Neural cell (in vitro differentiated cells): ENCODE results near the gene OSBP2.

Experiments
- EZH2 ChIP-seq: fragments of 200-600, 300-800 bp; shearing (Covaris generic), sonication (generic); IDR thresholded peaks from 2 replicates; pipeline ENCODE4 v1.6.1; 2014; ENCODE audit warnings: antibody characterized with exemption, low read length, borderline replicate concordance, mild to moderate bottlenecking; ENCODE audit not compliant: insufficient read depth, poor library complexity, severe bottlenecking
- SMC3 ChIP-seq: fragments of 450-650 bp; conservative IDR thresholded peaks from 2 replicates; pipeline ENCODE4 v1.6.1; 2014; ENCODE audit warnings: antibody characterized with exemption, mild to moderate bottlenecking, moderate library complexity; ENCODE audit not compliant: poor library complexity
- TAF1 ChIP-seq: IDR thresholded peaks from 2 replicates; pipeline ENCODE4 v1.6.1; 2012; ENCODE audit warnings: low read depth
- TF ChIP-seq, protein P1 (sequence below): fragments of 450-650 bp; IDR thresholded peaks from 2 replicates; pipeline ENCODE4 v1.5.1; 2014; ENCODE audit warnings: antibody characterized with exemption, mild to moderate bottlenecking, moderate library complexity; ENCODE audit not compliant: poor library complexity, severe bottlenecking

DNA sequence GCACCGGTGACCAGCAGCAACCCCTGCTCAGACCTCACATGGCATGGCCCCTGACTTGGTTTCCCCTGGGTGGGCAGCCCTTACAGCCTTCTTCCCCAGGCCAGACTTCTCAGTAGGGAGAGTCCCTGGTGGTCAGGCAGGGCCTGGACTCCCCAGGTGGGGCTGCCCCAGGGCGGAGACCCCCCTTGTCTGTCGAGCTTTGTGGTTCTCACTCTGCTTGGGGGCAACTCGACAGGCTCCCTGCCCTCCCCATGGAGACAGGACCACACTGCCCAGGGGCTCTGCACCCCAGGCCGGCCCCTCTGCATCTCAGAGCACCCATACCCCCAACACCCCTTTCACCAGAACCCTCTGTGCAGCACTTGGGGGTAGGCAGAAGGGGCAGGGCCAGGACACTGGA is 186.2 kb downstream of the OSBP2 start:
- TF ChIP-seq, protein P1, sequence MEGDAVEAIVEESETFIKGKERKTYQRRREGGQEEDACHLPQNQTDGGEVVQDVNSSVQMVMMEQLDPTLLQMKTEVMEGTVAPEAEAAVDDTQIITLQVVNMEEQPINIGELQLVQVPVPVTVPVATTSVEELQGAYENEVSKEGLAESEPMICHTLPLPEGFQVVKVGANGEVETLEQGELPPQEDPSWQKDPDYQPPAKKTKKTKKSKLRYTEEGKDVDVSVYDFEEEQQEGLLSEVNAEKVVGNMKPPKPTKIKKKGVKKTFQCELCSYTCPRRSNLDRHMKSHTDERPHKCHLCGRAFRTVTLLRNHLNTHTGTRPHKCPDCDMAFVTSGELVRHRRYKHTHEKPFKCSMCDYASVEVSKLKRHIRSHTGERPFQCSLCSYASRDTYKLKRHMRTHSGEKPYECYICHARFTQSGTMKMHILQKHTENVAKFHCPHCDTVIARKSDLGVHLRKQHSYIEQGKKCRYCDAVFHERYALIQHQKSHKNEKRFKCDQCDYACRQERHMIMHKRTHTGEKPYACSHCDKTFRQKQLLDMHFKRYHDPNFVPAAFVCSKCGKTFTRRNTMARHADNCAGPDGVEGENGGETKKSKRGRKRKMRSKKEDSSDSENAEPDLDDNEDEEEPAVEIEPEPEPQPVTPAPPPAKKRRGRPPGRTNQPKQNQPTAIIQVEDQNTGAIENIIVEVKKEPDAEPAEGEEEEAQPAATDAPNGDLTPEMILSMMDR = no peak
- no peak for TF ChIP-seq TAF1
- TF ChIP-seq EZH2 = no peak
- no peak for TF ChIP-seq SMC3
